ENCODE data around the gene MYCBP. TPM values are rescaled to one million over a fixed set of nuclear protein-coding genes. Genes with fewer than 3 reads are reported as not detected.
"Not testable (repeated sequence)": the region's sequence is repeated elsewhere in the genome, so short reads cannot be mapped to it uniquely, and the experiment has no call there.

The MYCBP gene
- total and polyA plus RNA-seq, 2 of the 8 experiments (the other 6 are each of a cell fraction or from before 2014, with no cell fraction given): 22.4 to 38.2 TPM

DNA sequence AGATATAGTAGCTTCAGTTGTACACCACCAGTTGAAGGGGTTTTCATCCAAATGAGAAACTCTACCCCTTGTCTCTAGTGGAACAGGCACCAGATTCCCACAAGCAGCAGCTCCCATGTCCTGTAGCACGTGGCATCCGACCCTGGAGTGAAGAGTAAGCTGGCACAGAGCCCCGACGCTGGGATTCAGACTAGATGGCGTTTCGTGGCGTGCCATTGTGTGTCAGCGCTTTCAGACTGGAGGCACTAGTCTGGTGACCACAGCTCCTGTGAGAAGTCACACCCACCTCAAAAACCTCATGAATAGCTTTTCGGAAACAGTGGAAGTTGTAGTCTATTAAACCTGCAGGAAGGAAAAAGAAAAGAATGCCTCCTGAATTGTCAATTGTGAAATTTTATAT is 33.8 kb downstream of the MYCBP start (continued):
- TF ChIP-seq, protein P1, sequence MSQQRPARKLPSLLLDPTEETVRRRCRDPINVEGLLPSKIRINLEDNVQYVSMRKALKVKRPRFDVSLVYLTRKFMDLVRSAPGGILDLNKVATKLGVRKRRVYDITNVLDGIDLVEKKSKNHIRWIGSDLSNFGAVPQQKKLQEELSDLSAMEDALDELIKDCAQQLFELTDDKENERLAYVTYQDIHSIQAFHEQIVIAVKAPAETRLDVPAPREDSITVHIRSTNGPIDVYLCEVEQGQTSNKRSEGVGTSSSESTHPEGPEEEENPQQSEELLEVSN (IDR thresholded peaks at IDR 0.05): no peak

DNA sequence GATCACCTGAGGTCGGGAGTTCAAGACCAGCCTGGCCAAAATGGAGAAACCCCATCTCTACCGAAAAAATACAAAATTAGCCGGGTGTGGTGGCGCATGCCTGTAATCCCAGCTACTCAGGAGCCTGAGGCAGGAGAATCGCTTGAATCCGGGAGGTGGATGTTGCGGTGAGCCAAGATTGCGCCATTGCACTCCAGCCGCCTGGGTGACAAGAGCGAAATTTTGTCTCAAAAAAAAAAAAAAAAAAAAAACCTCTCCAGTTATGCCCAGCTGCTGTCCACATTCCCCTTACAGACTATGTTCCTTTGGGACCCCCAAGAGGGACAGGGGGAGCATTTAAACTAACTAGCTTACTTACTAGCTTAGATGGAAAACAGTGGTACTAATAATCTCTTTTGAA is 36.8 kb downstream of the MYCBP start:
- H3K14ac ChIP-seq (ENCODE audit: insufficient read length); FAIRE-seq; POLR2A ChIA-PET (ENCODE audit: partially characterized antibody); H2BK120ac ChIP-seq (replicated peaks; ENCODE audit: low read depth, low read length); H4K91ac ChIP-seq (replicated peaks; ENCODE audit: insufficient read length, low read length); H3K9me3 ChIP-seq (ENCODE audit: insufficient read depth in 2 of 2, low read depth in 1 of 2, low read length in 1 of 2); H2BK12ac ChIP-seq (ENCODE audit: low read depth, low read length); H3K18ac ChIP-seq (ENCODE audit: extremely low read depth, low read length); H3K27ac ChIP-seq (ENCODE audit: low read depth, low read length); H2BK15ac ChIP-seq (ENCODE audit: low read length); H2AK5ac ChIP-seq (ENCODE audit: low read depth, low read length); H3K79me1 ChIP-seq (ENCODE audit: low read depth, low read length); H2BK5ac ChIP-seq (ENCODE audit: low read depth, low read length); H3K27me3 ChIP-seq (replicated peaks in 1 of 4; ENCODE audit: control insufficient read depth in 3 of 4, extremely low read depth in 1 of 4, insufficient read depth in 3 of 4, low read length in 3 of 4); H4K5ac ChIP-seq (ENCODE audit: insufficient read length, low read depth, low read length); H4K8ac ChIP-seq (ENCODE audit: extremely low read depth, insufficient read depth, low read length); DNase-seq (ENCODE audit: low read depth in 1 of 2, low spot score in 2 of 2); H3K23me2 ChIP-seq (ENCODE audit: low read depth, low read length); H3K4ac ChIP-seq (replicated peaks; ENCODE audit: insufficient read length, low read depth, low read length); H3K4me3 ChIP-seq (ENCODE audit: extremely low read depth in 1 of 4, insufficient read depth in 2 of 4, low read depth in 3 of 4, low read length in 4 of 4); H2AFZ ChIP-seq (ENCODE audit: low read length); H2BK20ac ChIP-seq (ENCODE audit: low read length); H3K56ac ChIP-seq (replicated peaks; ENCODE audit: insufficient read length, low read depth, low read length); H4K20me1 ChIP-seq (replicated peaks in 1 of 2; ENCODE audit: control insufficient read depth in 1 of 2, insufficient read depth in 2 of 2, low read length in 2 of 2); H3K4me1 ChIP-seq (replicated peaks in 1 of 4; ENCODE audit: control insufficient read depth in 3 of 4, insufficient read depth in 4 of 4, low read length in 3 of 4); H3K4me2 ChIP-seq (ENCODE audit: insufficient read depth in 1 of 2, low read depth in 2 of 2, low read length in 2 of 2); H3K79me2 ChIP-seq (ENCODE audit: control insufficient read depth in 1 of 2, insufficient read depth in 2 of 2, low read length in 2 of 2); H3K23ac ChIP-seq (ENCODE audit: insufficient read length); H3K9ac ChIP-seq (replicated peaks in 1 of 4; ENCODE audit: extremely low read depth in 1 of 4, low read depth in 3 of 4, low read length in 3 of 4): not testable (repeated sequence)
- CTCF ChIA-PET (ENCODE audit: partially characterized antibody): interaction anchor here (0.6 to 7.9 kb wide), 4 partner anchors 14 to 799 kb away, joined by 3 to 71 read pairs (median 4); no protein-coding TSS in a partner anchor
- 88% methylated on average over 10 of the region's 10 CpGs; no CpG with 5 or more reads in 1 of the 2 experiments for WGBS, 2 experiments (ENCODE audit: extremely low coverage in 1 of 2, insufficient coverage in 1 of 2, insufficient read length in 1 of 2, insufficient replicate concordance in 2 of 2, low coverage in 1 of 2, low lambda C conversion rate in 2 of 2, missing lambda C conversion rate in 1 of 2)
- H3K36me3 ChIP-seq (ENCODE audit: control insufficient read depth in 2 of 4, insufficient read depth in 4 of 4, low read length in 3 of 4): peaks cover 0 to 19% (median 10%) of the 10 kb centered on the region in 4 experiments; a peak in 4 of 8 replicates
